ENCODE measurements around the gene ARPIN. TPM values are rescaled to one million over a fixed set of nuclear protein-coding genes. Genes with fewer than 3 reads are reported as not detected.

The ARPIN gene
- total and polyA plus RNA-seq, 10 of the 15 experiments (the other 5 are each of a cell fraction or from before 2014, with no cell fraction given) = 0.02 to 0.04 TPM; not detected in 8

GRCh38 chr15:89845305-89845893 is 67.4 kb downstream of the ARPIN start:
- BruUV-seq (replicated peaks) = no TSS peak
- intact Hi-C loops (cut with micrococcal nuclease; ENCODE audit: unreplicated experiment) = no loop called here
- RAD21 ChIA-PET (ENCODE audit: unreplicated experiment) = no interaction called here
- no peak overlapping the region for H2AFZ ChIP-seq (ENCODE audit: control insufficient read depth, low read depth, low read length)
- H3K36me3 ChIP-seq (ENCODE audit: control insufficient read depth in 2 of 2, insufficient read depth in 2 of 2, low read length in 1 of 2) = no peaks in the 10 kb centered on the region
- 58% methylated on average over 5 of the region's 5 CpGs for WGBS (ENCODE audit: insufficient coverage, insufficient replicate concordance, low lambda C conversion rate, missing lambda C conversion rate)
- H3K79me2 ChIP-seq (ENCODE audit: control insufficient read depth, insufficient read depth, low read length) = no peaks in the 10 kb centered on the region
- DNase-seq (ENCODE audit: low read depth, low spot score) (no peak), FAIRE-seq (no peak), ATAC-seq (no peak)
- H3K9ac ChIP-seq (ENCODE audit: control insufficient read depth, insufficient read depth, low read length) = no peak overlapping the region
- H3K27me3 ChIP-seq (replicated peaks in 1 of 2; ENCODE audit: control insufficient read depth in 2 of 2, insufficient read depth in 2 of 2, low read length in 1 of 2) = no peaks in the 10 kb centered on the region
- peak overlapping the region; percentile 13; the same call in 1 of the 2 replicates for H3K27ac ChIP-seq (ENCODE audit: control insufficient read depth, insufficient read depth)
- CTCF ChIA-PET = interaction anchor here (1.3 kb wide), 1 partner anchor 30 kb away, joined by 4 read pairs; no protein-coding TSS in a partner anchor
- no peak overlapping the region for H3K4me3 ChIP-seq
- no peaks in the 10 kb centered on the region for H3K9me3 ChIP-seq (replicated peaks; ENCODE audit: control insufficient read depth, insufficient read depth, low read length)
- H4K20me1 ChIP-seq (ENCODE audit: control insufficient read depth, insufficient read depth) = no peaks in the 10 kb centered on the region
- POLR2A ChIA-PET = no interaction called here
- H3K4me2 ChIP-seq (ENCODE audit: control insufficient read depth, insufficient read depth) = peak overlapping the region; percentile 5; the same call in 1 of the 2 replicates
- SMC1A ChIA-PET (ENCODE audit: uncharacterized antibody, unreplicated experiment) = no interaction called here
- TF ChIP-seq IKZF2 (IDR thresholded peaks at IDR 0.05) (no peak), PRDM15 (CRISPR knock-in tag; IDR thresholded peaks at IDR 0.05) (no peak), ZNF207 (IDR thresholded peaks at IDR 0.05; ENCODE audit: borderline replicate concordance) (no peak), ESRRA (IDR thresholded peaks at IDR 0.05; ENCODE audit: low read length) (no peak), WRNIP1 (IDR thresholded peaks at IDR 0.05; ENCODE audit: borderline replicate concordance, low read depth, low read length) (no peak), ZNF592 (IDR thresholded peaks at IDR 0.05) (no peak), ETV6 (conservative IDR thresholded peaks at IDR 0.05 in 1 of 2, IDR thresholded peaks at IDR 0.05 in 1 of 2; ENCODE audit: borderline replicate concordance in 1 of 2, low read depth in 1 of 2) (no peak), CBFB (IDR thresholded peaks at IDR 0.05; ENCODE audit: low read depth) (no peak), RUNX3 (IDR thresholded peaks at IDR 0.05; ENCODE audit: low read length) (0 out of 2 replicates have a peak, but pooled peaks have one; percentile 9)
- in situ Hi-C loops (cut with MboI) = no loop called here
- H3K4me1 ChIP-seq (ENCODE audit: control insufficient read depth, insufficient read depth, low read length) = peaks cover 35% of the 10 kb centered on the region
